OCI-LY3 (cell line): Measurements from ENCODE around the gene CCDC150.

ENCODE experiments used
- CTCF ChIP-seq: fragments of 200-600, 300-600 bp; sonication (generic); IDR thresholded peaks from 2 replicates; pipeline ENCODE4 v1.5.1; 2014; ENCODE audit warnings: antibody characterized with exemption, low read length, low read depth
- EZH2phosphoT487 ChIP-seq: fragments of 200-600 bp; shearing (Covaris generic); IDR thresholded peaks from 2 replicates; pipeline ENCODE4 v1.6.1; 2018; ENCODE audit warnings: antibody characterized with exemption, mixed run types, low read depth

GRCh38 chr2:196675963-196676362 is 36.4 kb downstream of the CCDC150 start:
- TF ChIP-seq CTCF: no peak
- TF ChIP-seq EZH2phosphoT487: no peak
